NCI-H69 (cell line): ENCODE measurements around the gene LCMT2.

Experiments
- DNase-seq: peaks from one replicate; lab custom pipeline; 2025; lab: John Stamatoyannopoulos, UW

LCMT2 gene

GRCh38 chr15:43275740-43276562 is 54.4 kb downstream of the LCMT2 start:
- peak; percentile 13 for DNase-seq

GRCh38 chr15:43274136-43274535 is 56.2 kb downstream of the LCMT2 start:
- DNase-seq = no peak
